GM21381 (cell line): ENCODE results near the gene ANKRD42.
"Not testable (repeated sequence)": the region's sequence is repeated elsewhere in the genome, so short reads cannot be mapped to it uniquely, and the experiment has no call there.

Experiments used
- ATAC-seq: cut with Tn5 transposase; IDR thresholded peaks from one replicate; pipeline ENCODE4 v1.9.1; 2021; ENCODE audit warnings: mild to moderate bottlenecking, moderate library complexity; ENCODE audit not compliant: unreplicated experiment

Gene ANKRD42

DNA sequence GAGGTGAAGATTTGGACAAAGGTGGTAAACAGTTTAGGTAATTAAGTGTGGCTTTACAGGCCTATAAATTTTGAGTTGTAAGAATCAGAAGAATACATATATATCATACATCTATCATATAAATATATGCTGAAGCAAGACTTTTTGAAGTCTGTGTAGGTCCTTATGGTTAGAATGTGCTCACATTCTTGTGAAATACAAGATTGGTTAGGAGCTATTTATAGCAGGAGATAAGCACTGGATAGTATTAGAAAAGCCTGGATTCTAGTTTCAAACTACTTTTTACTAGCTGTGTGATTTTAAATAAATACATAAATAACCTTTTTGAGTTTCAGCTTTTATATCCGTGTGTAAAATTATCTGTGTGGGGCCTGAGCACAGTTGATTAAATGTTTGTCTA is 42.3 kb downstream of the ANKRD42 start:
- ATAC-seq, result no peak

- ATAC-seq, result no peak
These were observed 44.6 kb downstream of the ANKRD42 start for GRCh38 chr11:83238111-83238510.

DNA sequence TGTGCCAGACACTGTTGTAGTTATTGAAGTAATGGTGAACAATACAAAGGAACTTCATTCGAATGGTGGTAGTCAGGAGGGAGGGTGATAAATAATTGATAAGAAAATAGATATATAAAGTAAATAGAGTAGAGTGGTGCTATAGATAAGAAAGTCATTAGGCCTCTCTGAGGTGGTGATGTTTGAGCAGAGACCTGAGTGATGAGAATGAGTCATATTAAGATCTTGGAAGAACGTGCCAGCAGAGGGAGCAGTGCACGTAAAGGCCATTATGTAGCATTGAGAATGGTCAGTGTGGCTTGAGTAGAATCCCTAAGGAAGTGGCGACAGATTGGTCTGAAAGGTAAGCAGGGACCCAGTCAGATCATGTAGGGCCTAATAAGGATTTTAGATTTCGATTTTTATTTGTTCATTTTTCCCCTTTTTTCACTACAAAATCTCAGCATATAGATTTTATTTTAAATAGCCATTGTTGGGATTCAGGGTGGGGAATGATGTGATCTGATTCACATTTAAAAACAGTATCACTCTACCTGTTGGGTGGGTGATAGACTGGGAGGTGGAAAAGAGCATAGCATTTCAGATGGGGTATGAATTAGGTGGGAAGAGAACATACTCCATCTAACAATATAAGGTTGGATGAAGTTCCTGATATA is 47.9 kb downstream of the ANKRD42 start:
- ATAC-seq, result peak; percentile 88

- ATAC-seq, result no peak
These were observed 55.9 kb downstream of the ANKRD42 start for GRCh38 chr11:83249445-83249844.

- ATAC-seq, result no peak
These were observed 56.6 kb downstream of the ANKRD42 start for GRCh38 chr11:83249972-83250593.

DNA sequence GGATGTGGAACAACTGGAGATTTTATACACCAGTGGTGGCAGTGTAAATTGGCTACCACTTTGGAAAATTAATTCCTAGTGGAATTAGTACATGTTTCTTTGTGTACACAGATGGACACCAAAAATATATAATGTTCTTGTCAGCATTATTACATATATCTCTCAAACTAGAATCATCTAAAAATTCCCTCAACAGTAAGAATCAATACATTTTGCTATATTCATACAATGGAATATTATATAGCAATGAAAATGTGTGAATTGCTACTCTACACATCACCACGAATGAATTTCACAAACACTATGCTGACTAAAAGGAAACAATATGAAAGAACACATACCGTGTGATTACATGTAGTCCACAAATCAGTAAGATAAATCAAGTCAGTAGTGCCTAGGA is 58.8 kb downstream of the ANKRD42 start:
- ATAC-seq, result no peak

GRCh38 chr11:83252941-83253340 is 59.4 kb downstream of the ANKRD42 start:
- ATAC-seq, result no peak

GRCh38 chr11:83255366-83255765 is 61.9 kb downstream of the ANKRD42 start:
- ATAC-seq, result no peak

DNA sequence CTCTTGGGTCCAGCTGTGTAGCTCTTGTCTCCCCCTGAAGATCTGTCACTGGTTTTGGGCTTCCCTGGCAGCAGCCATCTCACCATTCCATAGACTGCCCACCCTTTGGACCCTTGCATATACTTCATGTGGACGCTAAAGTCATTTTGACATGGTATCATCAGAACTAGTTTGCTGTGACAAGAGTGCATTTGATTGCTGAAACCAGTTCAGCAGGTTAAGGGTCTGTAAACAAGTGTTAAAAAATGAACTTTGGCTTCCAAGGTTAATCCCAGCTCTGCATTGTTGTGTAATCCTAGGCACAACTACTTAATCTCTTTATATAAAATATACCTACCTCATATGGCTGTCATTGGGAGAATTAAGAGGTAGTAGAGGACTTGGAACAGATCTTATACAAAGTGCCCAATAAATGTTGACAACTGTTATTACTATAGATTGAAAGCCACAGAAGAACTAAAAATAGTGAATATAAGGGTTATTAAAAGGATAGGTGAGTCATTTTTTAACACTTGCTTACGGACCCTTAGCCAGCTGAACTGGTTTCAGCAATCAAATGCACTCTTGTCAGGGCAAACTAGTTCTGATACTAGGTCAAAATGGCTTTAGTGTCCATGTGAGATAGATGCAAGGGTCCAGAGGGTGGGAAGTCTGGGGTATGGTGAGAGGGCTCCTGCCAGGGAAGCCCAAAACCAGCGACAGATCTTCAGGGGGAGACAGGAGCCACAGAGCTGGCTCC is 63.3 kb downstream of the ANKRD42 start:
- ATAC-seq, result no peak

- no peak for ATAC-seq
These were observed 64.3 kb downstream of the ANKRD42 start for GRCh38 chr11:83257761-83258168.

- no peak for ATAC-seq
These were observed 66.0 kb downstream of the ANKRD42 start for GRCh38 chr11:83259559-83259958.

DNA sequence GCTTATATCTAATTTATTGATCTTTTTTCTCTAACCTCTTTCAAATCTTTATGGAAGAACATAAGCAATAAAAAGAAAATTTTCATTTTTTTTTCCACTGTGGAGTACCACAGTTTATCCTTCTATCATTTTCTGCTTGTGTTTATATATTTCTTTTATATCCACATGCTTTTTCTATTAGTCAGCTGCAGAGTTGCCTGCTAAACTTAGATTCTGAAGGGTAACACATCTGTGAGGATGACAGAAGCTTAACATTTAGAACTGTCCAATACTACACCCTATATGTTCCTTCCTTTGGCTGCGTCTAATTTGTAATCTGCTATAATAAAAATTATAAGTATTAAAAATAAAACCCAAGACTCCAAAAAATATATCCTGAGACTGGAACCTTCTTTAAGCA is 71.8 kb downstream of the ANKRD42 start:
- no peak for ATAC-seq

DNA sequence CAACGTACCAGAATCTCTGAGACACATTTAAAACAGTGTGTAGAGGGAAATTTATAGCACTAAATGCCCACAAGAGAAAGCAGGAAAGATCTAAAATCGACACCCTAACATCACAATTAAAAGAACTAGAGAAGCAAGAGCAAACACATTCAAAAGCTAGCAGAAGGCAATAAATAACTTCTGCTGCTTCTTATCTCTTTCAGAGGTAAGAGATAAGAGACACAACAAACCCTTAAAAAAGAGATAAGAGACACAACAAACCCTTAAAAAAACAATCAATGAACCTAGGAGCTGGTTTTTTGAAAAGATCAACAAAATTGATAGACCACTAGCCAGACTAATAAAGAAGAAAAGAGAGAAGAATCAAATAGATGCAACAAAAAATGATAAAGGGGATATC is 75.6 kb downstream of the ANKRD42 start:
- ATAC-seq, result not testable (repeated sequence)

GRCh38 chr11:83271734-83272133 is 78.2 kb downstream of the ANKRD42 start:
- not testable (repeated sequence) for ATAC-seq

- no peak for ATAC-seq
These were observed 79.1 kb downstream of the ANKRD42 start for GRCh38 chr11:83272627-83273026.

DNA sequence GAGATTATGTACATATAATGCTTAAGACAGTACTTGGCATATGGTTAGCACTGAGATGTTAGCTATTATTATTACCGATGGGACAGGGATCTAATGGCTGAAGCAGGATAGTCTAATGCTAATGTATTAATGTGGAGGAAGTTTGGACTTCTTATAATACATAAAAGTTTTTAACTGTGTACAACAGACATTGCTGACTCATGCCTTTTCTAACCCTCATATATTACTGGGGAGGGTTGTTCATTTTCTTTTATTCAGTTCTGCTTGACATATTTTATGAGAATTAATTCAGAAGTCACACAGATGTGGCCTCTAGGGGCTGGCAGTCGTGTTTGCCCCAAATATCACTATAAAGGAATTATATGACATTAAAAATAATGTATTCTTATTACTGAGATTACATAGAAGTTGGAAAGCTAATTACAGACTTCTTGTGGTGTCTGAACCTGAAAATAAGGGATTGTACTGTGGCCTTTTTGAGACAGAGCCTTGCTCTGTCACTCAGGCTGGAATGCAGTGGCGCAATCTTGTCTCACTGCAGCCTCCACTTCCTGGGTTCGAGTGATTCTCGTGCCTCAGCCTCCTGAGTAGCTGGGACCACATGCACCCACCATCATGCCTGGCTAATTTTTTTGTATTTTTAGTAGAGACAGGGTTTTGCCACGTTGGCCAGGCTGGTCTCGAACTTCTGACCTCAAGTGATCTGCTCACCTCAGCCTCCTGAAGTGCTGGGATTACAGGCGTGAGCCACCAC is 82.6 kb downstream of the ANKRD42 start:
- no peak for ATAC-seq

- ATAC-seq, result no peak
These were observed 84.8 kb downstream of the ANKRD42 start for GRCh38 chr11:83278351-83278750.

GRCh38 chr11:83280256-83280655 is 86.7 kb downstream of the ANKRD42 start:
- ATAC-seq, result no peak

GRCh38 chr11:83282084-83282716 is 88.7 kb downstream of the ANKRD42 start:
- no peak for ATAC-seq

GRCh38 chr11:83284501-83285150 is 91.1 kb downstream of the ANKRD42 start:
- no peak for ATAC-seq
